NCI-H446 (cell line): ENCODE results near the gene ATP6V0E2.
A peak's percentile ranks its signal among the peaks of the same experiment; 100 is the strongest.

Experiments
- DNase-seq, 2 experiments: peaks; one replicate each; lab custom pipeline; 2025; lab: John Stamatoyannopoulos, UW

Gene ATP6V0E2

DNA sequence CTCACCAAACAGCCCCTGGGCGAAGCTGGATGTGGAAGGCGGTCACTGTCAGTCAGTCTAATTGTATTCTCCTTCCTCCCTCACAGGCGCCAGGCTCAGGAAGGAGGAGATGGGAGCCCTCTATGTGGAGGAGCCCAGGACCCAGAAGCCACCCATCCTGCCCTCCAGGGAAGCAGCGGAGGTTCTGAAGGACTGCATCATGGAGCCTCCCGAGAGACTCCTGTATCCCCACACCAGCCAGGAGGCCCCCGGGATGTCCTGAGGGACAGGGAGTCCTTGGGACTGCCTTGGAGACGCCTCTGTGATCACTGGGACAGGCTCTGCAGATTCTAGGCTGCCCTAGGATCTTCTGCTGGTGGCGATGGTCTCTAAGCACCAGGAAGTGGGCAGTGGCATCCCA lies 9.7 kb upstream of the ATP6V0E2 start:
- no peak for DNase-seq

GRCh38 chr7:149864751-149865150 lies 9.0 kb upstream of the ATP6V0E2 start:
- DNase-seq = no peak

DNA sequence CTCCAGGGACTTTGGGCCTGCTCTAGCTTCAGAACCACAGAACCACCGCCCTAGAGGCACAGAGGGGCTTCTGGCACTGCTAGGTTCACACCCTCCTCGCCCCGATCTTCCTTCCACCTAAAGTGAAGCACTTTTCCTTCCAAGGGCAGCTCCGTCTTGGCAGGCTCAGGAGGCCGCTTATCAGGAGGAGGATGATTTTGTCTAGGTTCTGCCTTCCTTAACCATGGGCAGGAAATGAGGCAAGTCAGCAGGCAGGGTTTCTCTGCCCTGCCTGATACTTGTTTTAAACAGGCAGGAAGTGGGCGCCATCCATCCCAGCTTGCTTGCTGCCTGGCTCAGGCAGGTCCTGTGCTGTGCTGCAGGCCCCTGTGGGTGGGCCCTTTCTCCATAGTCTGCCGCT lies 8.3 kb upstream of the ATP6V0E2 start:
- DNase-seq = no peak

DNA sequence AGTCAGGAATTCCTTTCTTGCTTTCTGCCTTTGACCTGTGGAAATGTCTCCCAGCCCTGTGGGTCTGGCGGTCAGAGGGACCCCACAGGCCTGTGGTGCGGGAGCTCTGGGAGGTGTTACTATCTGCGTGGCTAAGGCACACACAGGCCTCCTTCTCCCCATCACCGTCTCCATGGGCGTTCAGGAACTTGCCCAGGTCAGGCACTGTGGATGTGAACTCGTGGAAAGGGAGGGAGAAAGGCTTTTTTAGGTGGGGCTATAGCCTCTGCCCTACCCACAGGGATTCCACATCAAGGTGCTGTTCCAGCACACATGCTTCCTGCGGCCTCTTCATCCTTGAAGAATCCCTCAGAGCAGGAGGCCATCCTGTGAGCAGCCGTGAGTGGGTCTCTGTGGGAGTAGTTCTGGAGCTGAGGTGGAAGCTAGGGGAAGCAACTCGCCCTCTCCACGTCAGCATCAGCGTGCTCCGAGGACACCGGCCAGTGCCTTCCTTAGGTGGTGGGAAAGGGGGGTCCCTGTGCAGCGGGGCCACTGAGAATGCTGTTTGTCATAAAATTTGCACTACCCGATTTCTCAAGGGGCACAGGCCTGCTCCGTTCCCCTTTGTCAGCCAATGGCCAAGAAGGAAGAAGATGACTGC lies 7.5 kb upstream of the ATP6V0E2 start:
- DNase-seq = no peak

GRCh38 chr7:149866779-149867447 lies 6.9 kb upstream of the ATP6V0E2 start:
- no peak for DNase-seq

DNA sequence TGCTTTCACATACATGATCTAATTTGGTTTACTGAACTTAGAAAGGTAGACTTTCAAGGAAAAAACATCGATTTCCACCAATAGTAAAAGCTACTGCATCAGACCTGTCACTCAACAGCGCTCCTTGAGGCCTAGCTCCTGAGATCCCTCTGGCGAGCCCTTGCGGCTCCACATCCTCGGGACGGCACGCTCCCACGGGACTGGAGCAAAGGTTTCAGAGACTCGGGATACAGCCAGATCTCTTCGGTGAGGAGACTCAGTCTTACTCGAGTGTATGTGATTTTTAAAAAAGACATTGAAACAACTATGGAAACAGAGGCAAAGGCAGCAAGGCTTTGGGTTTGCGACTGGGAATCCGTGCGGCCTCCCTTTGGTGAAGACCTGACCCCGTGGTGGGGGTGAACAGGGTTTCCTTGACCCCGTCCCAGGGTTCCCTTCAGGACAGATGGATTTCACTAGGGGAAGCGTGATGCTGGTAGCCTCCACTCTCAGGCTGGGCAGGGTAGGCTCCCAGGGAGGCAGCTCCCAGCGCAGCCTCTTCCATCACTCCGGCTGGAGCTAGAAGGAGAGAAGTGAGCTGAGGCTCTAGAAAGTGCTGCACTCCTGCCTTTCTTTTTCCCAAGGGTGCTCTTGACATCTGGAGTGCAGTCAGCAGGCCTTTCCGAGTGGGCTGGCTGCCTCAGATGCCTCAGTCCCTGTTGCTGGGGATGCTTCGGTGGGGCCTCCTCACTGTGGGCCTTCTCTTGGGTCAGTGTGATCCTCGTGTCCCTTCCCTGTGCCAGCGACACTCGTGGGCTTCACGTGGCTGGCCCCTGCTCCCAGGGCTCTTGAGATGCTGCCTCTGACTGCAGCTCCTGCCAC lies 5.8 kb upstream of the ATP6V0E2 start:
- DNase-seq = no peak

GRCh38 chr7:149868623-149869290 lies 5.0 kb upstream of the ATP6V0E2 start:
- DNase-seq = no peak

- DNase-seq = no peak
Measured at GRCh38 chr7:149869291-149869650, 4.5 kb upstream of the ATP6V0E2 start.

GRCh38 chr7:149869867-149870266 lies 3.9 kb upstream of the ATP6V0E2 start:
- no peak for DNase-seq

- DNase-seq = no peak
Measured at GRCh38 chr7:149870274-149870673, 3.5 kb upstream of the ATP6V0E2 start.

GRCh38 chr7:149870701-149871483 lies 2.9 kb upstream of the ATP6V0E2 start:
- DNase-seq = no peak

DNA sequence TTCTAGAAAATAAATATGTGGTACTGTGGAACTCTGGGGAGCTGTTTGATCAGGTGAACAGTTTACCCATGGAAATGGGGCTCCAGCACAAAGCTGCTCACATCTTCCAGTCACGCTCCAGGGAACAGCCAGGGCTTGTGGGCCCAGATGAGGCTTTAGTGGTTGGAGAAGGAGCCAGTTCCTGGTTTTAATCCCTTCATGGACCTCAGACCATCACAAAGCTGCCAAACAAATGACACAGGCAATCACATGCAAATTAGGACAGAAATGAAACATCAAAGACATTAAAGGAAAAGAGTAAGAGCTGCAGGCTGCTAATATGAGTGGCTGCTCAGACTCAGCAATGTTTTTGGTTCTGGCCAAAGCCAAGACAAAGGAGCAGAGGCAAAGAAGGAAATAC lies 2.2 kb upstream of the ATP6V0E2 start:
- no peak for DNase-seq

- DNase-seq = peak in 1 of 2 experiments; percentile 56
Measured at GRCh38 chr7:149872419-149873073, 1.2 kb upstream of the ATP6V0E2 start.

DNA sequence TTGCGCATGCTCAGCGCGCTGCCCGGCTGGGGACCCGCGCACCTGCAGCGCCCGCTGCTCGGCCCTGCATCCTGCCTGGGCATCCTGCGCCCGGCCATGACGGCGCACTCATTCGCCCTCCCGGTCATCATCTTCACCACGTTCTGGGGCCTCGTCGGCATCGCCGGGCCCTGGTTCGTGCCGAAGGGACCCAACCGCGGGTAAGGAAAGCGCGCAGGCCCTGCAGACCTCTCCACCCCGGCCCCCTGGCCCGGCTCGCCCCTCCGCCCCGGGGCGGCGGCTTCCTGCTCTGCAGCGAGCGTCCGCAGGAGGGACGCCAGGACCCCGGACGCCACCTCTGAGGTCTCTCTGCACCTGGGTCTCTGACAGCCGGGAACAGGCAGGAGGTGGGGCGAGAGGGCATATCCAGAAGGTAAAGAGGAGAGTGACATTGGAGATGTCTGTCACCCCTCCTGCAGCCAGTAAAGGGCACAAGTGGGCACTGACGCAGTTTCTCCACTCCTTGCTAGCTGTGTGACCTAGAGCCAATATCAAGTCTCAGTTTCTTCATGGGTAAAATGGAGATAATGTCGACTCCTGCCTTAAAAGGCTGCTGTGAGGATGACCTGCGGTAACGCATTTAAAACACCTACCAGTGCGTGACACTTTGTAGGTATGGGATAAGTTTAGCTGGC lies 338 bp downstream of the ATP6V0E2 start:
- DNase-seq = no peak

GRCh38 chr7:149874644-149875028 lies 867 bp downstream of the ATP6V0E2 start:
- no peak for DNase-seq

- DNase-seq = no peak
Measured at GRCh38 chr7:149875396-149875795, 1.6 kb downstream of the ATP6V0E2 start.

DNA sequence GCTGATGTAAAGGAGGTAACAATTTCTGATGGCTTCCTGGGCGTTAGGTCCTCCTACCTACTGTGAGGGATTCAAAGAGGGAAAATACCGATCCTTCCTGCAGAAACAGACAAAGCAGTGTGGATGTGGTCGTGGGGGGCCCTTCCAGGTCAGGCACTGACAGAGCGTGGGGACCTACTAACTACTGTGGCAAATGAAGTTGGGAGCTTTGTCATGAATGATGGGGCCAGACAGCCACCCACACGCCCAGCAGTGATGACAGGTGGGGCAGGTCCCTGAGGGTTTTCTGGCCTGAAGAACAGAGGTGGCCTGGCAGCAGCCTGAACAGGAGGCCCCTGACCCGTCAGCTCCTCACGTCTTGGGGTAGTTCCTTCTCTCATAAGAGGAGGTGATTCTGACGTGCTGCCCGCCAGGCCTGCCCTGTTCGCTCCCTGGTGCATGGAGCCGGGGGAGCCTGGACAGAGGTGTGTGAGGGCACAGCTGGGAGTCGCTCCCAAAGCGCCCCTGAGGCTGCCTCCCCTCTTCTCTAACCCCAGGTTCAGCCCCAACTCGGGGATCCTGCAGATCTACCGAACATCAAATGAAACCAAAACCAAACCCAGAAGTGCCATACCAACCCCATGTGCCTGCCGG lies 4.2 kb downstream of the ATP6V0E2 start:
- DNase-seq = no peak

DNA sequence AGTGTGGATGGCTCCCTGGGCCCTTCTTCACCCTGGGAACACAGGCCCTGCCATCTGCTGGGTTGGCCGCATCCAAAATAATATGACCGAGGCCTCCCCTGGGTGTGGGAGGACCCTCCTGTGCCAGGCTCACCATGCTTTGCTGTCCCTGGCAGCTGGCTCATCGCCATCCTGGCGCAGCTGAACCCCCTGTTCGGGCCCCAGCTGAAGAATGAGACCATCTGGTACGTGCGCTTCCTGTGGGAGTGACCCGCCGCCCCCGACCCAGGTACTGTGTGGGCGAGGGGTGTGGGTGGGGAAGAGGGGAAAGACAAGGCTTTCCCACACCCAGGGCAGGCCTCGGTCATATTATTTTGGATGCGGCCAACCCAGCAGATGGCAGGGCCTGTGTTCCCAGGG lies 4.8 kb downstream of the ATP6V0E2 start:
- peak in 1 of 2 experiments; percentile 85 for DNase-seq

DNA sequence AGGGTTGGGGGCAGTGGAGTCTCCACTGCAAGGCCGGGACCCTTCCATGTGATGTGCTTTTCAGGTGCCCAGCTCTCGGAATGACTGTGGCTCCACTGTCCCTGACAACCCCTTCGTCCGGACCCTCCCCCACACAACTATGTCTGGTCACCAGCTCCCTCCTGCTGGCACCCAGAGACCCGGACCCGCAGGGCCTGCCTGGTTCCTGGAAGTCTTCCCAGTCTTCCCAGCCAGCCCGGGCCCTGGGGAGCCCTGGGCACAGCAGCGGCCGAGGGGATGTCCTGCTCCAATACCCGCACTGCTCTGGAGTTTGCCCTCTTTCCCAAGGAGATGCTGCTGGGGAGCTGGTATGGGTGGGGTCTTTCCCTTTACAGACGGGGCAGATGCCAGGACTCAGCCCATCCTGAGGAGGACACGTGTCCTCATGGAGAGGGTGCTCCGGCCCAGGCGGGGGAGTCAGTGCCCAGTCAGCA lies 5.5 kb downstream of the ATP6V0E2 start:
- peak in 1 of 2 experiments; percentile 69 for DNase-seq
